8988T (cell line): ENCODE data around the gene NR6A1.
"Not testable (repeated sequence)": the region's sequence is repeated elsewhere in the genome, so short reads cannot be mapped to it uniquely, and the experiment has no call there.

Experiments used
- DNase-seq: peaks from one replicate; pipeline ENCODE4 v3.0.0; 2011

The NR6A1 gene

GRCh38 chr9:124758061-124758460 lies 13.1 kb downstream of the NR6A1 start:
- DNase-seq, result no peak

GRCh38 chr9:124757616-124758015 lies 13.5 kb downstream of the NR6A1 start:
- DNase-seq, result no peak

DNA sequence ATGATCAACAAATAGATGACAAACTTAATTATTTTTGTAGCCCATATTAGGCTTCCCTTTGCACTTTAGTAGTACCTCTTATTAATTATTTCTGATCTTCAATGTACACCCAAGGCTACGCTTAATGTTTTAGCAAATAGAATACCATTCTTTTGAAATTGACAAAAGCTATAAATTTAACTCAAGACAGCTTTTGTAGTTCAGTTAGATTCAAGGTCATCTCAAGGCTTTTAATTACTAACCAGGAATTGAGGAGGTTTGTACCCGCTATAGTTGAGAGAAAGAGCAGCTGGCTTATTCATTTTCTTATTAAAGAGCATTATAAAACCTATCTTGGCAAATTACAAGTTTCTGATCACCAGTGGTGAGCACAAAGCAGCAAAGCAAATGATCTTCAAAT lies 15.1 kb downstream of the NR6A1 start:
- DNase-seq, result no peak

DNA sequence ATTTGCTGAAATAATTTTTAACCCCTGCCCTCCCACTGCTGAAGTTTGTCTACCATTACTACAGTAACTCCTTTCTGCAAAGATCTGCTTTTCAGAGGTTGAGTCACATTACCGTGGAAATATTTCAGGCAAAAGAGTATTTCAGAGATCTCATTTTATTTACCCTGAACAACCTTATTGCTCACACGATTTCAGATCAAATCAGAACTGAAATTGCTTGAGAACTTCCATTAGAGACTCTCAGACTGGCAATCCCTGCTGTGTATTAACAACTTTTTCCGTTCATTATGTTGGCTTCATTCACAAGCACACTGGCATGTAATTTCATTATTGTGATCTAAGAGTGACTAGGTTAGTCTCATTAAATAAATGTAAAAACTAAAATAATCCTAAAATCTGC lies 16.1 kb downstream of the NR6A1 start:
- DNase-seq, result no peak

DNA sequence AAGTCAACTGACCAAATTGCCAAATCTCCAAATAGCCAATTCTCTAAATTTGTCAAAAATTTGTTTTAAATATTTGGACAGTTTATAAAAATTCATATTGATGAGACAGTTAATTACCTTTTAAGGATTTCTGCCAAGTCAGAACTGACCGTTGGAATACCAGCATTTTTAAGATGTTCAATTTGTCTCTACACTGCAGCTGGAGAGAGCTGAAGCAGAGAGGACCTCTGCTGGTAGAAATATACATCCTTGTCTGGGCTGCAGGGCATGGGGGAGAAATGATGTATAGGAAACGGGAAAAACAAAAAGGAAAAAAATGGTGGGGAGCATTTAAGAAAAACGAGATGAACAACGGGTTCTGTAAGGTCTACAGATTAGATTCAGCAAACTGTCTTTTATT lies 16.8 kb downstream of the NR6A1 start:
- no peak for DNase-seq

GRCh38 chr9:124752967-124753366 lies 18.1 kb downstream of the NR6A1 start:
- DNase-seq, result no peak

DNA sequence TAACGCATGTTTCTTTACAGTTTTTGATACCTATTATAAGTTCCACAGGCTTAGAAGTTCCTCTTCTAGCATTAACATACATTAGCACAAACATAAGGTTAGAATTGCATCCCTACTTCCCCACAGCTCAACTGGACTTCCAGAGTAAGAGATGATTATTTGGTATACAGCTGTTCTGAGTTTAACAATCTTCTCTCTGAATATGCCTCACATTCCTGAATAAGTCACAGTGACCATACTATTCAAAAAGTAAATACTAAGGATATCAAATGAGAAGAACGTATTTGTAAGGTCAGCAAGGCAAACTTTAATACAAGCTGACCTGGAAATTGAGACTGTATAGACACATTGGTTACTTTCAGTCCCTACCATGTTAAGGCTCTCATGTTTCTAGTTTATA lies 21.3 kb downstream of the NR6A1 start:
- DNase-seq, result no peak

GRCh38 chr9:124749284-124749683 lies 21.8 kb downstream of the NR6A1 start:
- no peak for DNase-seq

DNA sequence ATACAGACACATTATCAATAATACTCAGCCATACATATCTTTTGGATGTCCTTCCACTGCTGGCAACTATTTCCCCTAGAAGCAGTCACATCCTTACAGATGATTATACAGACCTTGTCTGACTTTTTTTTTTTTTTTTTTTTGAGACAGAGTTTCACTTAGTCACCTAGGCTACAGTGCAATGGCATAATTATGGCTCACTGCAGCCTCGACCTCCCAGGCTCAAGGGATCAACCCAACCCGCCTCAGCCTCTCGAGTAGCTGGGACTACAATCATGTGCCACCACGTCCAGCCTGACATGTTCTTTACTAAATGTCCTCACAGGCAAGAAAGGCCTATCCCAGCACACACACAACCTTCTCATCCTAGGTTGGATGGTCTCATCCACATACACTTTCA lies 24.0 kb downstream of the NR6A1 start:
- DNase-seq, result no peak

DNA sequence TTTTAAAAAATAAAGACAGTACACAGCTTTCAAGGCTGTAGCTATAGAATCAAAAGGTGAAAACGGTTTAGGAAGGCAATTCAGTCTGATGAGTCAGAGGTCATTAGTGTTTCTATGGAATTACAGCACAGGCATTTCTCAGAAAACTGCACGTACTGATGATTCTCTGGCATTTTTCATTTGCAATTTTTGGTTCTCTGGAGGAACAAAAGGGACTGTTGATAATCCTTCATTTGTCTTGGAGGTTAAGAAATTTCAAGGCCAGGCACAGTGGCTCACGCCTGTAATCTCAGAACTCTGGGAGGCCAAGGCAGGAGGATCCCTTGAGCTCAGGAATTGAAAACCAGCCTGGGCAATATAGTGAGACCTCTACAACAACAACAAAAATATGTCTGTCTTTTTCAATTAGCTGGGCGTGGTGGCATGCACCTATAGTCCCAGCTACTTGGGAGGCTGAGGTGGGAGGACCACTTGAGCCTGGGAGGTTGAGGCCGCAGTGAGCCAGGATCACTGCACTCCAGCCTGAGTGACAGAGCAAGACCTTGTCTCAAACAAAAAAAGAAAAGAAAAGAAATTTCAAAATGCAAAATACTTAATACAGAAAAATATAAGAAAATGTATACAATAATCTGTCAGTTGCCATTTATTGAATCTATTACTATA lies 27.3 kb downstream of the NR6A1 start:
- DNase-seq, result no peak

DNA sequence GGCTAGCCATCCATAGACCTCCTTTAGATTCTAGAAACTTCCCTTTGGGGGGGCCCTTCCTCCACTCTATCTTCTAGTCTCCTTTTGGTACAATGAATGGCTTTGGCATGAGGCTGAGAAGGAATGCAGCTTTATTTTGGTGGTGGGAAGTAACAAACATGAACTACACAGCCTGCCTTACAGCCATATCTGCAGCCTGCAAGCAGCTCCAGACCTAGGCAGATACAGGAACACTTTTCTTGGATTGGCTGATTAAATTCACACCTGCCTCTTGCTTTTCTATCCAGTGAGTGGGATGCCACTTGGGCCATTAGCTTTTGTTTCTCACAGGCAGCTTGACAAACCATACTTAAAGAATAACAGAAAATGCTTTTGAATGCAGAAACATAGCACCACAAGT lies 28.2 kb downstream of the NR6A1 start:
- DNase-seq, result no peak

DNA sequence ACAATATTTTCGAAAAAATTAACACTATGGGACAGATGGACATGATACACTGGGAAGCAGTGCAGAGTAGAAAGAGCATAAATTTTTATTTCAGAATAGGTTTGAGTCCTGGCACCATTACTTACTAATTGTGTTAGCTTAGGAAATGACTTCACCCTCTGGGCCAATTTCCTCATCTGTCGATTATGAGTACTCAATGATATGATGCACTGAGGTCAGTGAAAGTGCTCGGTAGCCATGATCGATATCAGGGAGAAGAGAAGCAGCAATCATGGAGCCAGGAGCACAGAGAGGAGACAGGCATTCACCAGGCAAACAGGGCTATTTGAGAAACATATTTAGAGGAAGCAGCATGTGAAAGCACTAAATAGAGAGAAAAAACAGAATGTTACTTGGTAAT lies 29.4 kb downstream of the NR6A1 start:
- no peak for DNase-seq

DNA sequence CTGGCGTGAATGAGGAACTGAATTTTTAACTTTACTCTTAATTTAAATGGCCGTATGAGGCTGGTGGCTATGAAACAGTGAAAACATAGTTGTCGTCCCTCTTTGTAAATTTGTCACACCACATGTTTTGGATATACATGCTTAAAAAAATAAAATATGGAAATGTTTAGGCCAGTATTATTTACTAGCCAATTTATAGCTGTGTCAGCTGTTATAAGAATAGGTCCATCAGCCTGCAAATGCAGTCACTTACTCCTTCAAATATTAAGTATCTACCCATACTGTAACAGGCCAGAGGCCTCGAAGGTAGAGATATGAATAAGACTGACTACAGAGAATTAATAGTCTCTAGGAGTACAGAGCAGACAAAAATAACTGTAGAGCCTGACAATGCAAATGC lies 30.0 kb downstream of the NR6A1 start:
- DNase-seq, result no peak

DNA sequence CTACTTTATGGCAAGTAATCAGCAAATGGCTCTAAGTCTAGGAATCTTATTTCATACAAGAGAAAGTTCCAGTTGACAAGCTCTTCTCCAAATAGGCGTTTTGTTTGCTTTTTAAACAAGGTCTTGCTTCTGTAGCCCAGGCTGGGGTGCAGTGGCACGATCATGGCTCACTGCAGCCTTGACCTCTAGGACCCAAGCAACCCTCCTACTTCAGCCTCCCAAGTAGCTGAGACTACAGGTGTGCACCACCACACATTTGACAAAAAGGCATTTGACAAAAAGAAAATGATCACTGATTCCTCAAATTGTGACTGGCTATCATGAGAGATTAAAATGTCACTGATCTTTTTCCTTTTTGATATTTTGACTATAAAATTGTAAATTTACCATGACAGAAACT lies 31.8 kb downstream of the NR6A1 start:
- DNase-seq, result no peak

- DNase-seq, result not testable (repeated sequence)
These were observed 33.0 kb downstream of the NR6A1 start for GRCh38 chr9:124738075-124738474.

DNA sequence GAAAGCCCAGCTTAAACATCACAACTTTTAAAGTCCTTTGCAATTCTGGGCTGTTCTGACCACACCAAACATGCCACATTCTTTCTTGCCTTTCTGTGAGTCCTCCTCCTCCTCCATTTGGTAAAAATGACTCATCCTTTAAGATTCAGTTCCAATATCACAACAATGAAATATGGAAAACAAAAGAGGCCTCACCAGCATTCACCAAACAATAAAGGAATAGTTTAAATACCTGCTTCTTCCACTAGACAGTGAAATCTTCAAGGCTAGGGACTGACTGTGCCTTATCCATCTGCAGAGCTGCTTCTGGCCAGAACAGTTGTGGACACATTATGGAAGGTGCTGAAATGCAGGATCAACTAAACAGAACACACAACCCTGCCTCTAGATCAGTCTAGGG lies 36.0 kb downstream of the NR6A1 start:
- no peak for DNase-seq

DNA sequence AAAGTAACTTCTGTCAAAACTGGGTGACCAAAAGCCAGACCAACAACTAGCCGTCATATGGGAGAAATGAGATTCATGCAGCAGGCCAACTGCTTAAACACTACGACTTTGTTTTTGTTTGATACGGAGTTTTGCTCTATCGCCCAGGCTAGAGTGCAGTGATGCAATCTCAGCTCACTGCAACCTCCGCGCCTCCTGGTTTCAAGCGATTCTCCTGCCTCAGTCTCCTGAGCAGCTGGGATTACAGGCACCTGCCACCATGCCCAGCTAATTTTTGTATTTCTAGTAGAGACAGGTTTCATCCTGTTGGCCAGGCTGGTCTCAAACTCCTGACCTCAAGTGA lies 36.4 kb downstream of the NR6A1 start:
- not testable (repeated sequence) for DNase-seq

DNA sequence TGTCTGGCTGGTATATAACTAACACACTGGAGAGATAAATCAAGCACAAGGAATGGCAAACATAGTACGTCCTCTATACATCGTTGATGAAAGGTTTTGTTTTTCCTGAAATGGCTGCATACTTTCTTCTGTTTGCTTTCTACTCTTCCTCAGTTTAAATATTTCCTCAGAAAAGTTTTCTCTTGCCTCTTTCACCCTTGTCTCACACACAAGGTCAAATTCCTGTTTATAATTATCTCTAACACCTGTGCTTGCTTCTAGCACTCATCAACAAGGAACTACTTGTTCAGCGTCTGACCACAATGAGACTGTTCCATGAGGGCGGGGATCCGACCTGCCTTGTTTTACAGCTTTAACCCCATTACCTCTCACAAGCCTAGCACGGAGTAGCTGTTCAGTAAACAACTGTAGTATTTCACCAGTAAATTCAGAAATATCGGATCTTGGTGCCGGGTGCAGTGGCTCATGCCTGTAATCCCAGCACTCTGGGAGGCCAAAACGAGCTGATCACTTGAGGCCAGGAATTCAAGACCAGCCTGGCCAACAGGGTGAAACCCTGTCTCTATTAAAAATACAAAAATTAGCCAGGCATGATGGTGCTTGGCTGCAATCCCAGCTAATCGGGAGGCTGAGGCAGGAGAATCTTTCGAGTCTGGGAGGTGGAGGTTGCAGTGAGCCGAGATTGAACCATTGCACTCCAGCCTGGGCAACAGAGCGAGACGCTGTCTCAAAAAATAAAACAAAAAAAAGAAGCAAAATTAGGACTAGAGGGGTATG lies 37.0 kb downstream of the NR6A1 start:
- no peak for DNase-seq

- DNase-seq, result no peak
These were observed 40.3 kb downstream of the NR6A1 start for GRCh38 chr9:124730772-124731171.

DNA sequence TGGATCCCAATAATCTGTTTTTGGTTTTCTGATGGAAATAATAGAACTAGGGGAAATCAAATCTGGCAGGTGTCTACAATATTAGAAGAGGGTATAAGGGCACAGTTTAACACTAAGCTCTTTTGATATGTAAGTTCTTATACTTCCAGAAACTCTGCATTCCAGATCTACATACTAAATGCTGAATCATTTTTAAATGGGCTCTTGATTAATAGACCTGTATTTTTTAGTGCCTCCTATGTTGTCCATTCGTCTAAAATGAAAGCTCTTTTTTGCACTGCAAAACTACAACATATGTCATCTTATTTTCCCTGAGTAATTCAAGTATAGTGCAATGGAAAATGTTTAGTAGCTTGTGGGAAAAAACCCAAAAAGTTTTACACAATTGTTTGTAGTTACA lies 44.2 kb downstream of the NR6A1 start:
- no peak for DNase-seq

DNA sequence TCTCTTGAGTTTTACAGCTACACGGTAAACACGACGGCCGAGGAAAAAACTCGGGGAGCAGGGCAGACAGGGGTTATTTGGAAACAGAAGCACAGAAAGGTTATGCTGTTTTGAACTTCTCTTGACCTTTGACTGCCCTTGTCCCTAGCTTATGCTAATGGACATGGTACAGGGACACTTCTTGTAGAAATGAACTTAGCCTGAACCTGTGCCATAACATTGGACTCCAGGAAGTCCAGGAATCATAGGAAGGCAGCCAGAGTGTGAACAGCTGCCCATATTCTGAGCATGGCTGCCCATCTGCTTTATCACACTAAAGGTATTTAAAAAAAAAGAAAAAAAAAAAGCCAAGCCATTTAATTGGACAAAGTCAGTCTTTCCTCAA lies 46.1 kb downstream of the NR6A1 start:
- DNase-seq, result no peak

DNA sequence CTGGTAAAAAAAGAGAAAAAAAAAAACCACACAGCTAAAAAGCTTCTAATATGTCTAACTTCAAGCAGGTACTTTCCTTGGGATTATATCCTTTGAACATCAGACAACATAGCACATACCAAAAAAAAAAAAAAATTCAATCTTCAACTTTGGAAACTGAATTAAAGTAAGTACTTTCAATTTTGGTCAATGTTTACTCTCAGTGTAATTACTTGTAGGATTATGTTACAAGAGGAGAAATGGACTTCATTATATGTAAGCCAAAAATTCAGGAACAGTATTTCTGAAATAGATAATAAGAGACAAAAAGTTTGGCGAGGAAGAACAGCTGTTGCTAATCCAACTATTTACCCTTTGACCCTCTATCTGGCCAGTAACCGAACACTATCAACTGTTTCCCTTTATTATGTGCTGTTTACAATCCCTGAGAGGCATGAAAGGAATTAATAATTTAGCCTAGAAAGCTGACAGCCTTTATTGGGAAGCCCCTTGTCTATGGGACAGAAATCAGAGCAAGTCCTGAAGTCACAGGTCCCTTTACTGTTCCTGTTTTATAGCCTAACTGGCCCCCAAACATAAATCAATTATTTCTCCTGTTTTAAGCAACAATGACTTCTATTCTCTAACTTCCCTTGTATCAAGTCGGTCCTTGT lies 46.6 kb downstream of the NR6A1 start:
- no peak for DNase-seq

- no peak for DNase-seq
These were observed 47.8 kb downstream of the NR6A1 start for GRCh38 chr9:124723352-124723751.

DNA sequence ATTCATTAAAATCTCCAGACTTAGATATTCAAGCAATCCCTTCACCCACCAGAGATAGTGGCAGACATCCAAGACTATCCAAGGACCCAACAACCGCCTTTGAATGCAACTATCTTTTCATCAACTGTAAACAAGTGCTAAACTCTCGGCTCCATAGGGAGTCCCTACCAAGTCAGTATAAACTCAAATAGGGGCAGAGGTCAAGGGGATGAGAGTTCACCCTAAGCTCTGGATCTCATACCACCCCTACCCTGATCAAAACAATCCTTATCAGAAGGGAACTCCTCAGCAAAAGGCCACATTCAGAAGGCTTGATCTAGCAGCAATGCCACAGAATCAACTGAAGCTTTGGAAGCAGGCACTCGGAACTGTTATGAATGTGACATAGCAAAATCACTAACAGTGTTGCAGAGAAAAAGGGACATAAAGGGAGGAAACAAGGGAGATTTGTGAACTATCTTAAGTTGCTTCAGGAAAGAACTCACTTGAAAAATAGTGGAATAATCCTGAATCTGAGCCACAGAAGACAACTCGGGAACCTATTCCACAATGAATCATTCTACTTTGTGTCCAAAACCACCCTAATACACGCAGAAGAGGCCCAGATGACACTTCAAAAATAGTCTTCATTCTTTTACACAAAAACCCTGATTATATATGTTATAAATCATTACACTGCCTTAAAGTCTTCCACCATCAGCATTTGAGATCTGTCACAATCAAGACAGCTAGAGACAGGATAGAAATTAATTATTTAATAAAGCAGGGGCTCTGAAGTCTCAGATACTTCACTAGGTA lies 49.8 kb downstream of the NR6A1 start:
- DNase-seq, result no peak
